Activated CD8-positive, alpha-beta memory T cell treated with anti-CD3 and anti-CD28 coated beads for 48 hours (primary cell): ENCODE results near the gene SLC45A3.

Experiments
- DNase-seq, 3 experiments: peaks; one replicate each; pipeline ENCODE4 v3.0.0-alpha.2; 2020; ENCODE audit warnings: low read depth in 2 of 3, low spot score in 2 of 3

Gene SLC45A3

DNA sequence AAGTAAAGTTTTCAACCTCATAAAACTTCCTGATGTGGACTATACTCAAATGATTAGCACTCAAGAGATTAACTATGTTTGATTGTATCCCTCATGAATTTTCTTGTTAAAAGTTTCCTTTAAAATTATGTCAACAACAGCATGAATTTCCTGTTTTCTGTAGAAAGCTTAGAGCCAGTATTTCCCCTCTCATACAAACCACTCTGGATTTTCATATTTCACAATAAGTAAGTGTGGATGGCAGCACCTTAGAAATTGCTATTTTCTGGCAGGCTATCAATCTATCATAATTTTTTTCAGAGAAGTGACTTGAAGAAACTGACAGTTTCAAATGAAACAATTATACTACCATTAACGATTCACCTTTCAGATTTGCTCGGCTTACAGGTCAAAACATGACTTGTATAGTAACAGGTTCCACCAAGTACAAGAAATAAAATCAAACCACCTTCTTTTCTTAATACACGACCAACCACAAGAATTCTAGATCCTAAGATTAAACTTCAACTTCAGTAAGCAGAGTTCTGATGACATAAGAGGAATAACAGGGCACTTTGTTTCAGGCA is 69.3 kb downstream of the SLC45A3 start:
- DNase-seq: no peak

DNA sequence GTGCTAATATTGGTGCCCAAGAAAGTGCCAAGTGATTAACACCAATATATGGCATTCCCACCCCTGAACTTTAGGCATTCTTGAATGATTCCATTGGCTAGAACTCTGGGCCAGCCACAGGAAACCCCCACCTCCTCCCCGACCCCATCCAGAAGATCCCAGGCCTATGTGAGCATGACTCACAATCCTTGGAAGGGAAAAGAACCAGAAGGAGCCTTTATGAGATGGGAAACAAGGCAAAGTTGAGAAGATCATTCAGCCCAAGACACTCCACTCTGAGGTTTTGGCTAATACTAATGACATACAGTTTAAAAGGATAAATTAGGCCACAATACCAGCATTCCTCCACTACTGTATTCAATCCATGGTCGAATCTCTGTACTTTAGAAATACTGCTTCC is 70.3 kb downstream of the SLC45A3 start:
- no peak for DNase-seq
